ENCODE measurements around the gene DNAI1.

The DNAI1 gene

DNA sequence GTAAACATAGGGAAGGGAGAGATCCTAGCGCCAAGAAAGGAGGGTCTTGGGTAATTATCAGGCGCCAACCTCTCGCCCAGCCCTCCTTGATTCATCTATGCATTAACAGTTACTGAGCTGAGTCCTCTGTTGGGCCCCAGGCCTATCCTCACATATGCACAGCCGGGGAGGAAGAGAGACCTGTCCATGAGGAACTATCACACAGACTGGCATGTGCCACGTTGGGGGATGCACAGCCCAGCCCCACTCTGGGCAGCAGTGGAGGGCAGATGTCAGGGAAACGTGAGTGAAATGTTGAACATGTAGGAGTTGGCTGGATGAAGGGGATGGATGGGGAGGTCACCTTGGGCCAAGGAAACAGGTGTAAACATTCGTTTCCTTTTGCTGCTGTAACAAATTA is 82.9 kb downstream of the DNAI1 start:
- Histone ChIP-seq H3K4me1 (ENCODE audit: control insufficient read depth, insufficient read depth, low read length) (no peaks in the 10 kb centered on the region), H3K27me3 (ENCODE audit: control insufficient read depth, insufficient read depth, low read length) (peaks cover 1% of the 10 kb centered on the region), H3K36me3 (ENCODE audit: control insufficient read depth, insufficient read depth, low read length) (no peaks in the 10 kb centered on the region), H3K9me3 (ENCODE audit: control insufficient read depth, low read length) (no peaks in the 10 kb centered on the region), H3K9ac (ENCODE audit: low read length) (no peak overlapping the region), H3K4me3 (ENCODE audit: low read length) (no peak overlapping the region)

DNA sequence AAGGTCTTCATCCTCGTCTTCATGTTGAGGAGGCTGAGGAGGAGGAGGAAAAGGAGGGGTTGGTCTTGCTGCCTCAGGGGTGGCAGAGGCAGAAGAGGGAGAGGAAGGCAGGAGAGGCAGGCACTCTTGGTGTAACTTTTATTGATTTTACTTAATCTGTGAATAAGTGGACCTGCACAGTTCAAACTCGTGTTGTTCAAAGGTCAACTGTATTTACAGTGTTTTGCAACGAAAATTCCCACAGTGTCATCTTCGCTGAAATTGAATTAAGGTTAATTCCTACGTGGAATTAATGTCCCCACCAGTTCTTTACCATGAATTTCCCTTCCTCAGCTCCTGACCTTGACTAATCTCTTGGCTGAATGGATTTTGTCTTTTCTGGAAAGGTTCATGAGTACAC is 85.4 kb downstream of the DNAI1 start:
- Histone ChIP-seq H3K36me3 (ENCODE audit: control insufficient read depth, insufficient read depth, low read length) (no peaks in the 10 kb centered on the region), H3K9ac (ENCODE audit: low read length) (no peak overlapping the region), H3K9me3 (ENCODE audit: control insufficient read depth, low read length) (no peaks in the 10 kb centered on the region), H3K4me1 (ENCODE audit: control insufficient read depth, insufficient read depth, low read length) (no peaks in the 10 kb centered on the region), H3K4me3 (ENCODE audit: low read length) (no peak overlapping the region), H3K27me3 (ENCODE audit: control insufficient read depth, insufficient read depth, low read length) (peaks cover 16% of the 10 kb centered on the region)

DNA sequence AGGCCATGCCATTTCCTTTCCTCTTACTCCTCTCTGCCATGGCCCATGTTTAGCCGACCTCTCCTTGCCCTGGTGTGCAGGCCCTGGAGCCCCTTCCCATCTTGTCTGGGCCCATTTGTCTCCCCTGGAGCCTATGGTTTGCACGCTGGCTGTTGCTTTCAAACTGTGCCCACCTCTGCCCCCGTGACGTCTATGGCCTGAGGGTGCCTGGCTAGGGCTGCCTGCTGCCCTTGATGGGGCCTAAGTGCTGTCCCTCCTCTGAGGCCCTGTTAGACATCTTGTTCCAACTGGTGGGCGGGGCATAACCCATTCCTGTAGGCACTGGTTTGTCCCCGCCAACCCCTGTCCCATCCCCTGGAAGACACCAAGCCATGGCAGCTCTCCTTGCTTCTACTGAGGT is 86.9 kb downstream of the DNAI1 start:
- H3K9me3 ChIP-seq (ENCODE audit: control insufficient read depth, low read length), result no peaks in the 10 kb centered on the region
- peaks cover 16% of the 10 kb centered on the region for H3K27me3 ChIP-seq (ENCODE audit: control insufficient read depth, insufficient read depth, low read length)
- no peak overlapping the region for H3K9ac ChIP-seq (ENCODE audit: low read length)
- no peaks in the 10 kb centered on the region for H3K36me3 ChIP-seq (ENCODE audit: control insufficient read depth, insufficient read depth, low read length)
- H3K4me3 ChIP-seq (ENCODE audit: low read length), result no peak overlapping the region
- H3K4me1 ChIP-seq (ENCODE audit: control insufficient read depth, insufficient read depth, low read length), result no peaks in the 10 kb centered on the region

DNA sequence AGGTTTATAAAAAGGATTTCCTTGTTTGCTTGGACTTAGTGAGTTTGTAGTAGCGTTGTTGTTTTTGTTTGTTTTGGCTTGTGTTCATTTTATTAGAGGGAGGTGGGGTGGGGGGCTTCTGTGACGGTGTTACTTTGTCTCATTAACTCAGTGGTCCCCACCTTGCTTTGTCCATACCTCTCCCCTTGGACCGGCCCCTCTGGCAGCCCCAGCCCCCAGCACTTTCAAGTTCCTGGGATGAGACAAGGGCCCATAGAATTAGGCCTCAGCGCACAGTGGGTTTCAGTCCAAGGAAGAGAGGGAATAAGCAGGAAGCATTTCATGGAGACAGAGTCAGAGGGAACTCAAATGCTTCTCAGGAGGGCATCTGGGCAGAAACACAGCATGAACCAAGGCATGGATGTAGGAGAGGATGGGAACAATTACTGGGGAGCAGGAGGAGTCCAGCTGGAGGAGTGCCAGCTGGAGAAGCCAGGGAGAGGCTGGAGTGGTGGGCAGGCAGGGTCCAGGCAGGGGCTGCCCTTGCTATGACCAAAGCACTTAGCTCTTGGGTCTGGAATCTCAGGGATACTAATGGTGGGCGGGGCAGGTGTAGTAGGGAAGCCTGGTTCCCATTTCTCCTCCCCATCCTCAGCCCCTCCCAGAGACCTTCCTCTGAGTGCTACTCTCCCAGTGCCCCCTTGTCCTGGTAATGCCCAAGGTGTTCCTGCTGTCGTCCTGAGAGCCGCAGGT is 87.7 kb downstream of the DNAI1 start:
- no peaks in the 10 kb centered on the region for H3K4me1 ChIP-seq (ENCODE audit: control insufficient read depth, insufficient read depth, low read length)
- H3K27me3 ChIP-seq (ENCODE audit: control insufficient read depth, insufficient read depth, low read length), result peaks cover 16% of the 10 kb centered on the region
- no peaks in the 10 kb centered on the region for H3K9me3 ChIP-seq (ENCODE audit: control insufficient read depth, low read length)
- no peak overlapping the region for H3K4me3 ChIP-seq (ENCODE audit: low read length)
- no peaks in the 10 kb centered on the region for H3K36me3 ChIP-seq (ENCODE audit: control insufficient read depth, insufficient read depth, low read length)
- no peak overlapping the region for H3K9ac ChIP-seq (ENCODE audit: low read length)

DNA sequence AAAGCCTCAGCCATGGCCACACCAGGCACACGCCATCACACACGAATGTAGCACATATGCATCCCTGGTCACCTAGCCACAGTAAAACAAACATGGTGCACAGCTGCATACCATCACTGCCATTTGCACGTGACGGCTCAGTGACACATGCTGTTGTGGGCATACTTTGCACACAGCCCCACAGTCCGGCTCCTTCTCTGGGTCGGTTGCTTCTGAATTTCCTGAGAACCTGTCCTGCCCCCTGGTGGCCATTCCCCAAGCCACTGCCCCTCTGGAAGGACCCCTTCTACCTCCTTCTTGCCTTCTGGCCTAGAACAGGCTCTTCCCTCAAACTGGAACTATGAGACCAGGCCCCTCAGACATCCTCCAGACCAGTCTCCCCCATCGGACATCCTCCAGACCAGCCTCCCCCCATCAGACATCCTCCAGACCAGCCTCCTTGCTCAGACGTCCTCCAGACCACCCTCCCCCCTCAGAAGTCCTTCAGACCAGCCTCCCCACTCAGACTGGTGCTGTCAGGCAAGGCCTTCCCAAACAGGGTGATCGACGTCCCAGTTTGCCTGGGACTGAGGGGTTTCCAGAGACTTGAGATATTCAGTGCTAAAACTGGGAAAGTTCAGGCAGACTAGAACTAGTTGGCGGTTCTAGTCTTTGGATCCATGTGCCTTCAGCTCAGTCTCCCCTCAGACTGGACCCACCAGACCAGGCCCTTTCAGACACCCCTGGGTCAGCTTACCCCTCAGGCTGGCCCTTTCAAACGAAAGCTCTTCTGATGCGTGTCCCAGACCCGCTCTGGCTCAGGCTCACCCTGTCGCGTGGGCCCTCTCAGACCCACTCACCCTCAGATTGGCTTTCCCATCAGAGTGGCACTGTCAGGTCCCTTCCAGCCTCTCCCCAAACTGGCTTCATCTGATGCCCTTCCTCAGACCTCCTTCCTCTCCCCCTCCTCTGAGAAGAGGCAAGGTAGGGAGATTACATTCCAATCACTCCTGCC is 88.5 kb downstream of the DNAI1 start:
- Histone ChIP-seq H3K4me3 (ENCODE audit: low read length) (no peak overlapping the region), H3K9me3 (ENCODE audit: control insufficient read depth, low read length) (no peaks in the 10 kb centered on the region), H3K36me3 (ENCODE audit: control insufficient read depth, insufficient read depth, low read length) (no peaks in the 10 kb centered on the region), H3K27me3 (ENCODE audit: control insufficient read depth, insufficient read depth, low read length) (peaks cover 16% of the 10 kb centered on the region), H3K9ac (ENCODE audit: low read length) (no peak overlapping the region), H3K4me1 (ENCODE audit: control insufficient read depth, insufficient read depth, low read length) (no peaks in the 10 kb centered on the region)

DNA sequence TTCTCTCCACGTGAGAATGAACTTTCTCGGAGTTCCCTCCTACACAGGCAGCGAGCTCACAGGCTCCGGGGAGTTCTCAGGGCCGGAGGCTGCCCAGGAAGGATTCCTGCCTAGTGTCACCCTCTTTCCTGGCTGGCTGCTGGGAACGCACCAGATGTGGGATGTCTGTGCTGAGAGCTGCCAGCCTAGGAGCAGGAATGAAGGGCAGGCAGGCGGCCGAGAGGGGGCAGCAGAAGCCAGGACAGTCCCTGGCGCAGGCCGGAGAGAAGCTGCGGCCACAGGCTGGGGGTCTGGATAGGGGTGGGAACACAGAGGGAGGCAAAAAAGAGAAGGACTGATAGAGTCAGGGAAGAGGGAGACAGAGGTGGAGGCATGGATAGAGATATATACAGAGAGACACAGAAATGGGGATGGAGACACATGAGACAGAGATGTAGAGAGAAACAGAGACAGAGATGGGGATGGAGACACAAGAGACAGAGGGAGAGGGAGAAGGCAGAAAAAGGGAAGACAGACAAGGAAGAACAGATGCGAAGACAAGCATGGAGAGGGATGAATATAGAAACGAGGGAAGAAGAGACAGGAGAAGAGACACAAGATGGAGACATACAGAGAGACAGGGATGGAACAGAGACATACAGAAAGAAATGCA is 89.5 kb downstream of the DNAI1 start:
- Histone ChIP-seq H3K36me3 (ENCODE audit: control insufficient read depth, insufficient read depth, low read length) (no peaks in the 10 kb centered on the region), H3K4me1 (ENCODE audit: control insufficient read depth, insufficient read depth, low read length) (no peaks in the 10 kb centered on the region), H3K27me3 (ENCODE audit: control insufficient read depth, insufficient read depth, low read length) (peaks cover 16% of the 10 kb centered on the region), H3K9me3 (ENCODE audit: control insufficient read depth, low read length) (no peaks in the 10 kb centered on the region), H3K4me3 (ENCODE audit: low read length) (no peak overlapping the region), H3K9ac (ENCODE audit: low read length) (no peak overlapping the region)

DNA sequence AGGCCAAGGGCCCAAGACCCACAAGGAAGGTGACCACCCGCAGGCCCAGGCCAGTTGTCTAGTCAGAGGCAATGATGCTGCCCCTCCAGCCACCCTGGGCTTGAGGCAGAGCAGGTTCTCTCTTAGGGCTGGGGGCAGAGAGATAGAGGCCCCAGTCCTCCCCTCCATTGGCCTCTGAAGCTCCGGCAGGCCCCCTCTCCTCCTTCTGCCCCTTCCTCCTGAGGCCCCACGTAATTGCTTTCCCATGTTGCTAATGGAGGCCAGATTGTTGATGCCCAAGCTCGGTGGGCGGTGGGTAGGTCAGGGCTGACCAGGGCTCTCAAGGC is 90.8 kb downstream of the DNAI1 start:
- no peaks in the 10 kb centered on the region for H3K4me1 ChIP-seq (ENCODE audit: control insufficient read depth, insufficient read depth, low read length)

DNA sequence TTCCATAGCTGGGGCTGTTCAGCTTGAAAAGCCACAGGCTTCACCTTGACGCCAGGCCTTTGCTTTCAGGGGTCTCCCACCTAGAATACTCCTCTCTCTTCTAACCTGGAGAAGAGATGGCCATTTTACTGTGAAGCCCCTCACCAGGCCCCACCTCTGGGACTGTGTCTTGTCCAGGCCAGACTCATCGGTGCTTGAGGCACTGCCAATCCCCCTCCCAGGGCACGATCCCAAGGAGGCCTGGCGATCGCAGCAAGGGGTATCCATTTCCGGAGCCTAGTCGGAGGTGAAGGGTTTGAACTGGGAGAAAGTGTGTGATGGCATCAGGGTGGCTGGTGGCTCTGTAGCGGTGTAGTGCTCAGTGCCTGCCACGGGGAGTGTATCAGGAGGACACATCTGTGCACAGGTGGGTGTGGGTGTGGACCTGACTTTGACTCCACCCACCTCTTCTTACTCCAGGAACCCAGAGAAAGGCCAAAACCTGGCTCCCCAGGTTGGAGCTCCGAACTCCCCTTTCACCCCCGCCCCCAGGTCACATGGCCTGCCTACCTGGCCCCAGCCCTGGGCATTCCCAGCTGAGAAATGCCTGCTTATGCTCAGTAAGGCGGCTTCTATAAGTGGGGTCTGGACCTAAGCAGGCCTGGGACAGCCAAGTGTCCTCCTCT is 91.5 kb downstream of the DNAI1 start:
- Histone ChIP-seq H3K36me3 (ENCODE audit: control insufficient read depth, insufficient read depth, low read length) (no peaks in the 10 kb centered on the region), H3K27me3 (ENCODE audit: control insufficient read depth, insufficient read depth, low read length) (peaks cover 16% of the 10 kb centered on the region), H3K4me3 (ENCODE audit: low read length) (no peak overlapping the region)

More for the DNA sequence above, 90.8 kb downstream of the DNAI1 start:
- H3K9me3 ChIP-seq (ENCODE audit: control insufficient read depth, low read length), result no peaks in the 10 kb centered on the region
- no peak overlapping the region for H3K9ac ChIP-seq (ENCODE audit: low read length)
- no peaks in the 10 kb centered on the region for H3K36me3 ChIP-seq (ENCODE audit: control insufficient read depth, insufficient read depth, low read length)
- H3K27me3 ChIP-seq (ENCODE audit: control insufficient read depth, insufficient read depth, low read length), result peaks cover 16% of the 10 kb centered on the region
- no peak overlapping the region for H3K4me3 ChIP-seq (ENCODE audit: low read length)

DNA sequence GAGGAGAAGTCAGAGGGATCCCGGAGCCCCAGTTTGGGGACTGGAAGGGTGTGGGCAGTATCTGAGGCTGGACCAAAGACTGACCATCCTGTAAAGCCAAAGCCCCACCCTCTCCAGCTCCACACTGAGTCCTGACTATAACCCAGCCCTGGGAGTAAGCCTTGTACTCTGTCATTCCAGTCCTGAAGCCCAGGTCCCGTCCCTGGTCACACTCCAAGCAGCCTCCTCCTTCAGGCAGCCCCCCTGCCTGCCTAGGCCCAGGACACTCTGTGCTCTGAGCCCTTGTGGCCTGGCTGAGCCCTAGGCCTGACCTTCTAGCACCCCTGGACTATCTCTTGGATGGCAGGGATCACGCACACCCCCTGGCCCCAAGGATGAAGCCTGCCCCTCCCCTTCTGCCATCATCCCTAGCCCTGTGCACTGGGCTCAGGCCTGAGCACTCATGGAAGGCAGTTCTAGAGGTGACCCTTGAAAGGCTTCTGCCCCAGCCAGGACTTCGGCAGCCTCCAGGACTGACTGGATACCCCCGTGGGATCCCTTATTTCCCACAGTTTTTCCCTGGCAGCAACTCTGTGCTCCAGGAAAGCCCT is 92.2 kb downstream of the DNAI1 start:
- H3K9ac ChIP-seq (ENCODE audit: low read length), result no peak overlapping the region
- no peaks in the 10 kb centered on the region for H3K4me1 ChIP-seq (ENCODE audit: control insufficient read depth, insufficient read depth, low read length)
- no peak overlapping the region for H3K4me3 ChIP-seq (ENCODE audit: low read length)
- H3K36me3 ChIP-seq (ENCODE audit: control insufficient read depth, insufficient read depth, low read length), result no peaks in the 10 kb centered on the region
- no peaks in the 10 kb centered on the region for H3K9me3 ChIP-seq (ENCODE audit: control insufficient read depth, low read length)
- H3K27me3 ChIP-seq (ENCODE audit: control insufficient read depth, insufficient read depth, low read length), result peaks cover 16% of the 10 kb centered on the region

More for the DNA sequence above, 91.5 kb downstream of the DNAI1 start:
- no peaks in the 10 kb centered on the region for H3K4me1 ChIP-seq (ENCODE audit: control insufficient read depth, insufficient read depth, low read length)
- no peaks in the 10 kb centered on the region for H3K9me3 ChIP-seq (ENCODE audit: control insufficient read depth, low read length)
- H3K9ac ChIP-seq (ENCODE audit: low read length), result no peak overlapping the region

DNA sequence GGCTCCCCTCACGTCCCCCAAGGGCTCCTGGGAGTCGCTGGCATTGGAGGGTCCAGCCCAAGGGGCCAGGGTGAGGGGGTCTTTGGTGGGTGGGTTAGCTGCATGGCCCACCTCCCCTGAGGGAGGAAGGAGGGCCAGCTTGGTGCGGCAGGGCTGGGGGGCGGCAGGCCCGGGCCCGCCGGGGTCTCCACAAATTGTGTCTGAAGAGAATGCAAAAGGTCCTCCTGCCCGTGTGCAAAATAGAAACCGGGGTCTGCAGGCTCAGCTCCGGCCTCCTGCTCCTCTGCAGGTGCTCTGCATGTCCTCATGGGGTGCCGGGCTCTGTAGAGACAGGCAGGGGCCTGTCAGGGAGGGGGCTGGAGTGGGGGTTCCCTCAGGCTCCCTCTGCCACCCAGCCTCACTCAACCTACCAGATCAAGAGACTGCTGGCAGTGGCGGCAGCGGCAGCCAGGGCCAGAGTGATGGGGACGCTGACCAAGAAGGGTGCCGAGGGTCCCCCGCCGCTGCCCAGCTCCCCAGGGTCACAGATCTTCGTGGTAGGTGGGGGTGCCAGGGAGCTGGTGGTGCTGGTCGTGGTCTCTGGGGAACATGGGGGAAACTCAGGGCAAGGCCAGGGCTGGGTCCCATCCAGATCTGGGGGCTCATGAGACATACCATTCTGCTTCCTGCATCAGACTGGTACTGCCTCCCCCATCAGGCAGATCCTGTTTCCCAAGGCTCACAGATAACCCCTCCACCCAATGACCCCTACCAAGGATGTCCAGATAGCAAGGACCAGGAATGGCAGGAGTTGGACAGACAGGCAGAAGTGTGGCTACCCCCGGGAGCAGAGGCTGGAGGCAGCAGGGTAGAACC is 93.4 kb downstream of the DNAI1 start:
- no peaks in the 10 kb centered on the region for H3K4me1 ChIP-seq (ENCODE audit: control insufficient read depth, insufficient read depth, low read length)
- peaks cover 10% of the 10 kb centered on the region for H3K27me3 ChIP-seq (ENCODE audit: control insufficient read depth, insufficient read depth, low read length)
- no peak overlapping the region for H3K9ac ChIP-seq (ENCODE audit: low read length)
- no peaks in the 10 kb centered on the region for H3K9me3 ChIP-seq (ENCODE audit: control insufficient read depth, low read length)
- no peak overlapping the region for H3K4me3 ChIP-seq (ENCODE audit: low read length)
- H3K36me3 ChIP-seq (ENCODE audit: control insufficient read depth, insufficient read depth, low read length), result no peaks in the 10 kb centered on the region

DNA sequence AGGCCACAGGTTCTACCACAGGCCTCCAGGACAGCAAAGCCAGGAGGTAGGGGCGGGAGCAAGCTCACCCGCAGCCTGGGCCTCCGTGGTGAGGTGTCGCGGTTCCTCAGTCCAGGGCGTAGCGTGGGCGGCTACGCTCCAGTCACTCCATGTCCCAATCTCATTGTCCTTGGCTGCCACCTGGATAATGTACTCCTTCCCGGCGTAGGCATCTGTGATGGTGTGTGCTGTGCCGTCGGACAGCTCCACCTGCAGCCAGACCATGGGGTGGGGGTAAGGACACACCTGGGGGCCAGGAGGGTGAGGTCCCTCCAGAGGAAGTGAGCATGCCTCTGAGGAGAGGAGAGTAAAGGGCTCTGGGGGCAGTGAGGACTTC is 94.0 kb downstream of the DNAI1 start:
- H3K27me3 ChIP-seq (ENCODE audit: control insufficient read depth, insufficient read depth, low read length), result peaks cover 10% of the 10 kb centered on the region
- no peaks in the 10 kb centered on the region for H3K9me3 ChIP-seq (ENCODE audit: control insufficient read depth, low read length)
- H3K4me3 ChIP-seq (ENCODE audit: low read length), result no peak overlapping the region
- no peaks in the 10 kb centered on the region for H3K36me3 ChIP-seq (ENCODE audit: control insufficient read depth, insufficient read depth, low read length)
- no peaks in the 10 kb centered on the region for H3K4me1 ChIP-seq (ENCODE audit: control insufficient read depth, insufficient read depth, low read length)
- H3K9ac ChIP-seq (ENCODE audit: low read length), result no peak overlapping the region

All from mucosa of stomach (tissue), 1 donor.